SK-N-SH treated with all-trans-retinoic acid at 6 μM for 48 hours (cell line): ENCODE results near the gene MR1.

Experiments
- ARNTL ChIP-seq: fragments of 450-650 bp; formaldehyde crosslinking; IDR thresholded peaks from 2 replicates; pipeline ENCODE4 v1.5.0; 2020; ENCODE audit warnings: low read depth, mild to moderate bottlenecking, moderate library complexity, borderline replicate concordance
- CREB5 ChIP-seq: fragments of 250-450 bp; sonication (Bioruptor Pico); IDR thresholded peaks from 2 replicates; pipeline ENCODE4 v1.5.1; 2020; ENCODE audit warnings: low read depth, mild to moderate bottlenecking, moderate library complexity
- CSDC2 ChIP-seq: fragments of 250-450 bp; sonication (Bioruptor Pico); IDR thresholded peaks from 2 replicates; pipeline ENCODE4 v1.5.0; 2020; ENCODE audit warnings: mild to moderate bottlenecking, moderate library complexity
- CSRNP3 ChIP-seq: fragments of 250-450 bp; sonication (Bioruptor Pico); IDR thresholded peaks from 2 replicates; pipeline ENCODE4 v1.5.1; 2021; ENCODE audit warnings: mild to moderate bottlenecking, moderate library complexity
- ESRRG ChIP-seq: fragments of 250-450 bp; sonication (Bioruptor Pico); IDR thresholded peaks from 2 replicates; pipeline ENCODE4 v1.6.1; 2021; ENCODE audit warnings: mild to moderate bottlenecking
- GLIS3 ChIP-seq: fragments of 250-450 bp; sonication (Bioruptor Pico); IDR thresholded peaks from 2 replicates; pipeline ENCODE4 v1.5.0; 2020; ENCODE audit warnings: mild to moderate bottlenecking, moderate library complexity
- PATZ1 ChIP-seq: fragments of 250-450 bp; sonication (Bioruptor Pico); IDR thresholded peaks from 2 replicates; pipeline ENCODE4 v1.8.0; 2020; ENCODE audit warnings: mild to moderate bottlenecking, moderate library complexity, borderline replicate concordance
- POU6F1 ChIP-seq: fragments of 250-450 bp; sonication (Bioruptor Pico); IDR thresholded peaks from 2 replicates; pipeline ENCODE4 v1.8.0; 2021; ENCODE audit warnings: low read depth, mild to moderate bottlenecking, moderate library complexity, borderline replicate concordance
- SNAI2 ChIP-seq: fragments of 250-450 bp; sonication (Bioruptor Pico); IDR thresholded peaks from 2 replicates; pipeline ENCODE4 v1.5.0; 2020; ENCODE audit warnings: mild to moderate bottlenecking, moderate library complexity
- TSHZ2 ChIP-seq: fragments of 250-450 bp; sonication (Bioruptor Pico); IDR thresholded peaks from 2 replicates; pipeline ENCODE4 v1.5.0; 2020; ENCODE audit warnings: mild to moderate bottlenecking, moderate library complexity
- ZFP3 ChIP-seq: fragments of 250-450 bp; sonication (Bioruptor Pico); IDR thresholded peaks from 2 replicates; pipeline ENCODE4 v1.5.0; 2020; ENCODE audit warnings: mild to moderate bottlenecking, moderate library complexity
- ZFP30 ChIP-seq: fragments of 450-650 bp; formaldehyde crosslinking; IDR thresholded peaks from 2 replicates; pipeline ENCODE4 v1.5.0; 2022; ENCODE audit warnings: mild to moderate bottlenecking, moderate library complexity
- ZNF565 ChIP-seq: fragments of 450-650 bp; formaldehyde crosslinking; conservative IDR thresholded peaks from 2 replicates; pipeline ENCODE4 v1.5.0; 2020; ENCODE audit warnings: low read depth, mild to moderate bottlenecking, moderate library complexity
- ZNF8 ChIP-seq: fragments of 450-650 bp; formaldehyde crosslinking; IDR thresholded peaks from 2 replicates; pipeline ENCODE4 v1.5.0; 2020; ENCODE audit warnings: mild to moderate bottlenecking, moderate library complexity

- TF ChIP-seq ARNTL (CRISPR knock-in tag) (no peak), ZFP3 (peak; percentile 25; the same call in 1 of the 2 replicates), ZFP30 (no peak), TSHZ2 (CRISPR knock-in tag) (no peak), CSDC2 (CRISPR knock-in tag) (no peak), CSRNP3 (CRISPR knock-in tag) (no peak), GLIS3 (CRISPR knock-in tag) (no peak), SNAI2 (no peak), CREB5 (no peak), ZNF8 (CRISPR knock-in tag) (no peak), ESRRG (CRISPR knock-in tag) (no peak), POU6F1 (CRISPR knock-in tag) (no peak), PATZ1 (CRISPR knock-in tag) (0 out of 2 replicates have a peak, but pooled peaks have one; percentile 26), ZNF565 (no peak)
Observed at GRCh38 chr1:181073638-181074037, 39.9 kb downstream of the MR1 start.
